ENCODE data around the gene ZFAND2A.
A peak's percentile ranks its signal among the peaks of the same experiment; 100 is the strongest.

Gene ZFAND2A

DNA sequence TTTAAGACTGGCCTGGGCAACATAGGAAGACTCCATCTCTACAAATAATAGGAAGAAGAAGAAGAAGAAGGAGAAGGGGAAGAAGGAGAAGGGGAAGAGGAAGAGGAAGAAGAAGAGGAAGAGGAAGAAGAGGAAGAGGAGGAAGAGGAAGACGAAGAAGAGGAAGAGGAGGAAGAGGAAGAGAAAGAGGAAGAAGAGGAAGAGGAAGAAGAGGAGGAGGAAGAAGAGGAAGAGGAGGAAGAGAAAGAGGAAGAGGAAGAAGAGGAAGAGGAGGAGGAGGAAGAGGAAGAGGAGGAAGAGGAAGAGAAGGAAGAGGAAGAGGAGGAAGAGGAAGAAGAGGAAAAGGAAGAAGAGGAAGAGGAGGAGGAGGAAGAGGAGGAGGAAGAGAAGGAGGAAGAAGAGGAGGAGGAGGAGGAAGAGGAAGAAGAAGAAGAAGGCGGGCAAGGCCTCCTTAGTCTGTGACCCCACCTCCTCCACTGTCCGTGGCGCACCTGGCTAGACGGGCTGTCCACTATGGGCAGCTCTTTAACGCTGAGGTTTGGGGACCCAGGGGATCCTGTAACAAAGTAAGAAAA, 28.8 kb upstream of the ZFAND2A start:
- TF ChIP-seq, protein P1, sequence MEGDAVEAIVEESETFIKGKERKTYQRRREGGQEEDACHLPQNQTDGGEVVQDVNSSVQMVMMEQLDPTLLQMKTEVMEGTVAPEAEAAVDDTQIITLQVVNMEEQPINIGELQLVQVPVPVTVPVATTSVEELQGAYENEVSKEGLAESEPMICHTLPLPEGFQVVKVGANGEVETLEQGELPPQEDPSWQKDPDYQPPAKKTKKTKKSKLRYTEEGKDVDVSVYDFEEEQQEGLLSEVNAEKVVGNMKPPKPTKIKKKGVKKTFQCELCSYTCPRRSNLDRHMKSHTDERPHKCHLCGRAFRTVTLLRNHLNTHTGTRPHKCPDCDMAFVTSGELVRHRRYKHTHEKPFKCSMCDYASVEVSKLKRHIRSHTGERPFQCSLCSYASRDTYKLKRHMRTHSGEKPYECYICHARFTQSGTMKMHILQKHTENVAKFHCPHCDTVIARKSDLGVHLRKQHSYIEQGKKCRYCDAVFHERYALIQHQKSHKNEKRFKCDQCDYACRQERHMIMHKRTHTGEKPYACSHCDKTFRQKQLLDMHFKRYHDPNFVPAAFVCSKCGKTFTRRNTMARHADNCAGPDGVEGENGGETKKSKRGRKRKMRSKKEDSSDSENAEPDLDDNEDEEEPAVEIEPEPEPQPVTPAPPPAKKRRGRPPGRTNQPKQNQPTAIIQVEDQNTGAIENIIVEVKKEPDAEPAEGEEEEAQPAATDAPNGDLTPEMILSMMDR (IDR thresholded peaks at IDR 0.05; ENCODE audit: low read depth, low read length), result no peak
- Histone ChIP-seq H3K4me1 (no peaks in the 10 kb centered on the region), H3K4me3 (ENCODE audit: low read depth, low read length) (no peak overlapping the region), H3K9me3 (no peaks in the 10 kb centered on the region), H3K36me3 (no peaks in the 10 kb centered on the region), H3K27me3 (peaks cover 92% of the 10 kb centered on the region)
- DNase-seq, result no peak

DNA sequence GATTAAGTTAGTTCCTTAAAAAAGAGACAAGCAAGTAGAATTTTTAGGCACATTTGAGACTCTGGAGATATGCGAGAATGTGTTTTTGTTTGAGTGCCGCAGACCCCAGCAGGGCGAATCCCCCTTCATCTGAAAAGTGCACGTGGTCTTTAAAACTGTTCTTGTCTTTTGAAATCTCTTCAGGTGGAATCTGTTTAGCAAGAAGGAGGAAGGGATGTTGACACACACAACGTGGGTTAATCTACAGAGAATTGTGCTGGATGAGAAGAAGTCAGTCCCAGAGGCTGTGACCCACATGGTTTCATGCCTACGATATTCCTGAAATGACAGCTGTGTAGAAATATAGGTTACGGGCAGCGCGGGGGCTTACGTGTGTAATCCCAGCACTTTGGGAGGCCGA, 27.1 kb upstream of the ZFAND2A start:
- DNase-seq, result no peak
- no peaks in the 10 kb centered on the region for H3K4me1 ChIP-seq
- TF ChIP-seq, protein P1 (IDR thresholded peaks at IDR 0.05; ENCODE audit: low read depth, low read length), result no peak
- H3K9me3 ChIP-seq, result no peaks in the 10 kb centered on the region; the same call in 1 of the 2 replicates
- H3K36me3 ChIP-seq, result no peaks in the 10 kb centered on the region
- H3K4me3 ChIP-seq (ENCODE audit: low read depth, low read length), result no peak overlapping the region
- H3K27me3 ChIP-seq, result peaks cover 87% of the 10 kb centered on the region

DNA sequence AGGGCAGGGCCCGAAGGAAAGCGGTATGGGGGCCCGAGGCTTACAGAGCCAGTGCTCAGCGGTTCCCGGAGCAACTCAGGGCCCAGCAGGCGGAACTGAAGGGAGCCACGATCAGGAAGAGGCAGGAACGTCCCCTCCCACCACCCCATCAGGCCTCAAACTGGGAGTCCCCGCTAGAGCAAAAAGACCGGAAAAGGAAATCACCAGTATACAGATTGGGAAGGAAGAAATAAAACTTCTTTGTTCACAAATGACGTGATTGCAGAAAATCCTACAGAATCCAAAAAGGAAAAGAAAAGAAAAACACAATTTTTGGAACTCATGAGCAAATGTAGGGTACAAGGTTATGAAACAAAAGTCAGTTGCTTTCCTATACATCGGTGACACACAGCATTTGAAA, 21.6 kb upstream of the ZFAND2A start:
- Histone ChIP-seq H3K4me3 (ENCODE audit: low read depth, low read length) (no peak overlapping the region), H3K27me3 (peaks cover 40% of the 10 kb centered on the region), H3K36me3 (no peaks in the 10 kb centered on the region), H3K4me1 (no peaks in the 10 kb centered on the region), H3K9me3 (no peaks in the 10 kb centered on the region; the same call in 1 of the 2 replicates)
- TF ChIP-seq, protein P1 (IDR thresholded peaks at IDR 0.05; ENCODE audit: low read depth, low read length), result no peak
- DNase-seq, result no peak

DNA sequence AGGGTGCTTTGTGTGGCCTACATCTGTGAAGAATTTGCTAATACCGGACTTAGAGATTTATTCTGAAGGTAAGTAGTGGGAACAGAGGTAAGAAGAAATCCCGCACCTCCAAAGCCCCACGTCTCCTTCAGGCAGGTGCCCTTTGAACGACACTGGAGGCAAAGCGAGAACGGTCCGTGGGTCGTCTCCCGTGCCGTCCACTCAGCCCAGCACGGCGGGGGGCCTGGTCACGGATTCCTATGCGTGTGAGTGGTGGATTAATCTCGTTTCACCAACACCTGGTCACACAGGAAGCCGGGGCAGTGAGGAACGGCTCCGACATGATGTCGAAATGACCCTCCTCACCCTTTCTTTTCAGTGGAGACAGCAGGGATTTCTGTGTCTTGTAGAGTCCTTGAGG, 21.0 kb upstream of the ZFAND2A start:
- no peaks in the 10 kb centered on the region for H3K4me1 ChIP-seq
- TF ChIP-seq, protein P1 (IDR thresholded peaks at IDR 0.05; ENCODE audit: low read depth, low read length), result no peak
- peaks cover 34% of the 10 kb centered on the region for H3K27me3 ChIP-seq
- H3K4me3 ChIP-seq (ENCODE audit: low read depth, low read length), result no peak overlapping the region
- no peaks in the 10 kb centered on the region; the same call in 1 of the 2 replicates for H3K9me3 ChIP-seq
- DNase-seq, result no peak
- H3K36me3 ChIP-seq, result no peaks in the 10 kb centered on the region

GRCh38 chr7:1176891-1177373, 16.9 kb upstream of the ZFAND2A start:
- Histone ChIP-seq H3K4me1 (no peaks in the 10 kb centered on the region), H3K27me3 (no peaks in the 10 kb centered on the region), H3K4me3 (ENCODE audit: low read depth, low read length) (no peak overlapping the region), H3K9me3 (no peaks in the 10 kb centered on the region), H3K36me3 (no peaks in the 10 kb centered on the region)
- peak; percentile 80 for DNase-seq
- TF ChIP-seq, protein P1 (IDR thresholded peaks at IDR 0.05; ENCODE audit: low read depth, low read length), result peak; percentile 76
